H9 (cell line): ENCODE measurements around the gene PLA2G4D. TPM values are rescaled to one million over a fixed set of nuclear protein-coding genes. Genes with fewer than 3 reads are reported as not detected.

ENCODE experiments used
- DNase-seq: peaks from one replicate; pipeline ENCODE4 v3.0.0-alpha.2; 2017
- H2AFZ ChIP-seq: one replicate; pipeline ENCODE4 v1.6.1; 2013; ENCODE audit warnings: mild to moderate bottlenecking, low read length, control low read depth, moderate library complexity
- H2AK5ac ChIP-seq: 2 replicates; pipeline ENCODE4 v1.6.1; 2013; ENCODE audit warnings: low read length, control low read depth, mixed read lengths; ENCODE audit not compliant: insufficient read length
- H2BK120ac ChIP-seq: one replicate; pipeline ENCODE4 v1.6.1; 2013; ENCODE audit warnings: low read depth, mild to moderate bottlenecking, low read length, control low read depth, inconsistent platforms; ENCODE audit not compliant: poor library complexity, severe bottlenecking
- H2BK12ac ChIP-seq: 2 replicates; pipeline ENCODE4 v1.6.1; 2013; ENCODE audit warnings: low read length, control low read depth, mixed read lengths, low read depth; ENCODE audit not compliant: insufficient read length
- H2BK15ac ChIP-seq: 2 replicates; pipeline ENCODE4 v1.6.1; 2013; ENCODE audit warnings: low read depth, low read length, control low read depth
- H2BK20ac ChIP-seq: one replicate; pipeline ENCODE4 v1.6.1; 2013; ENCODE audit warnings: low read depth, mild to moderate bottlenecking, low read length, control low read depth, inconsistent platforms; ENCODE audit not compliant: poor library complexity, severe bottlenecking
- H2BK5ac ChIP-seq: 2 replicates; pipeline ENCODE4 v1.6.1; 2013; ENCODE audit warnings: low read length, control low read depth, mixed read lengths; ENCODE audit not compliant: insufficient read length
- H3K14ac ChIP-seq: 2 replicates; pipeline ENCODE4 v1.6.1; 2013; ENCODE audit warnings: low read length, control low read depth; ENCODE audit not compliant: insufficient read depth
- H3K18ac ChIP-seq: 2 replicates; pipeline ENCODE4 v1.6.1; 2013; ENCODE audit warnings: low read depth, mild to moderate bottlenecking, mixed read lengths, low read length, control low read depth; ENCODE audit not compliant: insufficient read length
- H3K23ac ChIP-seq: 2 replicates; pipeline ENCODE4 v1.6.1; 2013; ENCODE audit warnings: low read length, control low read depth, mixed read lengths, low read depth; ENCODE audit not compliant: insufficient read length
- H3K23me2 ChIP-seq: 2 replicates; pipeline ENCODE4 v1.6.1; 2013; ENCODE audit warnings: low read depth, mild to moderate bottlenecking, mixed read lengths, low read length, control low read depth; ENCODE audit not compliant: insufficient read length, poor library complexity, severe bottlenecking
- H3K27ac ChIP-seq: 2 replicates; pipeline ENCODE4 v1.5.1; 2013; ENCODE audit warnings: low read length, control low read depth, mixed read lengths, low read depth; ENCODE audit not compliant: insufficient read length
- H3K27me3 ChIP-seq: 2 replicates; pipeline ENCODE4 v1.6.1; 2013; ENCODE audit warnings: low read length, control low read depth, inconsistent platforms; ENCODE audit not compliant: insufficient read depth
- H3K4ac ChIP-seq: 2 replicates; pipeline ENCODE4 v1.6.1; 2013; ENCODE audit warnings: low read depth, mild to moderate bottlenecking, control low read depth, inconsistent platforms, low read length, moderate library complexity
- H3K4me1 ChIP-seq: 2 replicates; pipeline ENCODE4 v1.6.1; 2013; ENCODE audit warnings: low read length, control low read depth, inconsistent platforms; ENCODE audit not compliant: insufficient read depth
- H3K4me2 ChIP-seq: 2 replicates; pipeline ENCODE4 v1.6.1; 2013; ENCODE audit warnings: low read length, control low read depth, mixed read lengths; ENCODE audit not compliant: insufficient read length, insufficient read depth
- H3K56ac ChIP-seq: 2 replicates; pipeline ENCODE4 v1.6.1; 2013; ENCODE audit warnings: low read depth, mild to moderate bottlenecking, mixed read lengths, low read length, control low read depth; ENCODE audit not compliant: insufficient read length
- H3K79me1 ChIP-seq: 2 replicates; pipeline ENCODE4 v1.6.1; 2013; ENCODE audit warnings: low read depth, mild to moderate bottlenecking, moderate library complexity, low read length, control low read depth, inconsistent platforms; ENCODE audit not compliant: insufficient read depth, poor library complexity, severe bottlenecking
- H3K79me2 ChIP-seq: 2 replicates; pipeline ENCODE4 v1.6.1; 2013; ENCODE audit warnings: low read length, control low read depth, inconsistent platforms; ENCODE audit not compliant: insufficient read depth
- H3K9ac ChIP-seq: 2 replicates; pipeline ENCODE4 v1.6.1; 2013; ENCODE audit warnings: low read length, control low read depth, mixed read lengths; ENCODE audit not compliant: insufficient read length; ENCODE audit errors: extremely low read depth
- H3K9me3 ChIP-seq: one replicate; pipeline ENCODE4 v1.6.1; 2013; ENCODE audit warnings: low read depth, low read length, inconsistent platforms; ENCODE audit not compliant: control insufficient read depth
- H3T11ph ChIP-seq: one replicate; pipeline ENCODE4 v1.6.1; 2013; ENCODE audit warnings: mild to moderate bottlenecking, low read length, control low read depth, inconsistent platforms
- H4K20me1 ChIP-seq: one replicate; pipeline ENCODE4 v1.6.1; 2013; ENCODE audit not compliant: control insufficient read depth, insufficient read length, insufficient read depth
- H4K5ac ChIP-seq: 2 replicates; pipeline ENCODE4 v1.6.1; 2013; ENCODE audit warnings: low read depth, mild to moderate bottlenecking, mixed read lengths, low read length, control low read depth; ENCODE audit not compliant: insufficient read length
- H4K8ac ChIP-seq: replicated peaks from 2 replicates; pipeline ENCODE4 v1.6.1; 2013; ENCODE audit warnings: low read length, control low read depth, mixed read lengths, low read depth; ENCODE audit not compliant: insufficient read length
- H4K91ac ChIP-seq: 2 replicates; pipeline ENCODE4 v1.6.1; 2013; ENCODE audit warnings: low read depth, mild to moderate bottlenecking, moderate library complexity, mixed read lengths, low read length, control low read depth; ENCODE audit not compliant: insufficient read length
- H3K27ac Mint-ChIP-seq, 3 experiments: 2 replicates in 2 of 3; 3 replicates in 1 of 3; pipeline ENCODE4 v1.8.0; 2020 to 2021; ENCODE audit warnings: mixed read lengths in 3 of 3, mild to moderate bottlenecking in 1 of 3, moderate library complexity in 1 of 3
- H3K27me3 Mint-ChIP-seq: 2 replicates; pipeline ENCODE4 v1.8.0; 2021; ENCODE audit warnings: low read depth, mild to moderate bottlenecking, moderate library complexity, mixed read lengths
- H3K36me3 Mint-ChIP-seq, 3 experiments: 2 replicates in 2 of 3; 3 replicates in 1 of 3; pipeline ENCODE4 v1.8.0; 2020 to 2021; ENCODE audit warnings: low read depth in 3 of 3, mixed read lengths in 3 of 3; ENCODE audit not compliant: insufficient read depth in 1 of 3
- H3K4me1 Mint-ChIP-seq, 2 experiments: 2 replicates each; pipeline ENCODE4 v1.8.0; 2020; ENCODE audit warnings: mixed read lengths in 2 of 2
- H3K4me3 Mint-ChIP-seq, 2 experiments: 2 replicates in 1 of 2; 3 replicates in 1 of 2; pipeline ENCODE4 v1.8.0; 2020 to 2021; ENCODE audit warnings: mild to moderate bottlenecking in 2 of 2, mixed read lengths in 2 of 2, moderate library complexity in 1 of 2
- H3K9me3 Mint-ChIP-seq, 2 experiments: 2 replicates in 1 of 2; 3 replicates in 1 of 2; pipeline ENCODE4 v1.8.0; 2020; ENCODE audit warnings: mild to moderate bottlenecking in 2 of 2, mixed read lengths in 2 of 2, moderate library complexity in 1 of 2
- WGBS: extraction: QIAGEN DNeasy Blood & Tissue Kit; methylation state at CpG from one replicate; pipeline ENCODE4 v1.1.7; 2013; ENCODE audit warnings: missing lambda C conversion rate, low lambda C conversion rate, mixed read lengths; ENCODE audit not compliant: insufficient read length; ENCODE audit errors: extremely low coverage; 5-methylcytosine and 5-hydroxymethylcytosine counted together
- total RNA-seq: library from RNA; stranded (reverse); gene quantifications from 2 replicates; pipeline ENCODE4 v1.2.1, GENCODE V29; 2021
- TF ChIP-seq, protein P1 (sequence below): fragments of 200-600 bp; sonication (generic); conservative IDR thresholded peaks from 3 replicates; pipeline ENCODE4 v1.8.0; 2021; ENCODE audit warnings: antibody characterized with exemption, mild to moderate bottlenecking

The PLA2G4D gene
- total RNA-seq, 1 experiment from 2014 or later: 0.33 TPM

DNA sequence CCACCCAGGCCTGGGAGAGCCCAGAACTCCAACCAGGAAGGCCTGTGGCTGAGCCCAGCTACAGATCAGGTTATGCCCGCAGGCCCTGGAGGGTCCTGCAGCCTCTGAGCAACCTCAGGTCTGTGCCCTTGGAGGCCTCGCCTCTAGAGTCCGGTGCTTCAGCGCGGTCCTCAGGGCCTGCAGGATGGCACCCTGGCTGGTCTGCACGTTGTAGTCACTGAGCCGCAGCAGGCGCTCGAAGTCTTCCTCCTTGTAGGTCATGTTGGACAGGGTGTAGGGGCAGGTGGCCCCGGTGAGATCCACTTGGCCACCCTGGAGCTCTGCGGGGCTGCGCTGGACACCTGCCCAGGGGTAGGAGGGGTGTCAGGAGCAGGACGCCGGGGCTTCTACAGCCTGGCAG is 25.8 kb downstream of the PLA2G4D start:
- no peak overlapping the region for H3K23ac ChIP-seq
- H4K8ac ChIP-seq: no peak overlapping the region
- no peak overlapping the region for H3K56ac ChIP-seq
- no peak overlapping the region for H2BK20ac ChIP-seq
- no peaks in the 10 kb centered on the region for H3K9me3 ChIP-seq
- no peak overlapping the region for H2AK5ac ChIP-seq
- no peak overlapping the region for H2BK5ac ChIP-seq
- Mint-ChIP-seq H3K27ac (no peak overlapping the region), H3K9me3 (no peaks in the 10 kb centered on the region), H3K4me3 (no peak overlapping the region), H3K4me1 (peaks cover 5 to 9% of the 10 kb centered on the region in 2 experiments), H3K36me3 (no peaks in the 10 kb centered on the region; a peak in 1 of 7 replicates), H3K27me3 (peaks cover 1% of the 10 kb centered on the region)
- no CpG with 5 or more reads among the region's 14 CpGs for WGBS
- H2BK12ac ChIP-seq: no peak overlapping the region
- no peaks in the 10 kb centered on the region for H3K23me2 ChIP-seq
- no peak overlapping the region for H3K4me2 ChIP-seq
- H4K91ac ChIP-seq: no peak overlapping the region
- H4K20me1 ChIP-seq: no peaks in the 10 kb centered on the region
- H3T11ph ChIP-seq: no peak overlapping the region
- no peak overlapping the region for H3K14ac ChIP-seq
- no peaks in the 10 kb centered on the region for H3K4me1 ChIP-seq
- no peaks in the 10 kb centered on the region for H3K79me2 ChIP-seq
- no peak overlapping the region for H2AFZ ChIP-seq
- H3K27ac ChIP-seq: no peak overlapping the region
- TF ChIP-seq, protein P1, sequence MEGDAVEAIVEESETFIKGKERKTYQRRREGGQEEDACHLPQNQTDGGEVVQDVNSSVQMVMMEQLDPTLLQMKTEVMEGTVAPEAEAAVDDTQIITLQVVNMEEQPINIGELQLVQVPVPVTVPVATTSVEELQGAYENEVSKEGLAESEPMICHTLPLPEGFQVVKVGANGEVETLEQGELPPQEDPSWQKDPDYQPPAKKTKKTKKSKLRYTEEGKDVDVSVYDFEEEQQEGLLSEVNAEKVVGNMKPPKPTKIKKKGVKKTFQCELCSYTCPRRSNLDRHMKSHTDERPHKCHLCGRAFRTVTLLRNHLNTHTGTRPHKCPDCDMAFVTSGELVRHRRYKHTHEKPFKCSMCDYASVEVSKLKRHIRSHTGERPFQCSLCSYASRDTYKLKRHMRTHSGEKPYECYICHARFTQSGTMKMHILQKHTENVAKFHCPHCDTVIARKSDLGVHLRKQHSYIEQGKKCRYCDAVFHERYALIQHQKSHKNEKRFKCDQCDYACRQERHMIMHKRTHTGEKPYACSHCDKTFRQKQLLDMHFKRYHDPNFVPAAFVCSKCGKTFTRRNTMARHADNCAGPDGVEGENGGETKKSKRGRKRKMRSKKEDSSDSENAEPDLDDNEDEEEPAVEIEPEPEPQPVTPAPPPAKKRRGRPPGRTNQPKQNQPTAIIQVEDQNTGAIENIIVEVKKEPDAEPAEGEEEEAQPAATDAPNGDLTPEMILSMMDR: no peak
- no peak overlapping the region for H4K5ac ChIP-seq
- no peak for DNase-seq
- no peaks in the 10 kb centered on the region for H3K79me1 ChIP-seq
- no peak overlapping the region for H2BK15ac ChIP-seq
- no peaks in the 10 kb centered on the region for H3K27me3 ChIP-seq
- H3K18ac ChIP-seq: no peak overlapping the region
- no peak overlapping the region for H3K4ac ChIP-seq
- H2BK120ac ChIP-seq: no peak overlapping the region
- H3K9ac ChIP-seq: no peak overlapping the region
